Upper lobe of left lung (tissue), 6 donors: ENCODE measurements around the gene TRIP12. TPM values are rescaled to one million over a fixed set of nuclear protein-coding genes. Genes with fewer than 3 reads are reported as not detected.

Experiments used
- ATAC-seq, 2 donors: fragments of 200-7000 bp; cut with Tn5 transposase; one replicate each; pipeline ENCODE4 v1.9.1; 2022; ENCODE audit warnings: mild to moderate bottlenecking in 2 of 2, moderate library complexity in 2 of 2; ENCODE audit not compliant: low FRiP score in 2 of 2
- DNase-seq, 2 donors: peaks; one replicate each; pipeline ENCODE4 v3.0.0-alpha.2; 2019 to 2020
- H3K27ac ChIP-seq, 4 donors: fragments of 200-600 bp; sonication (generic); one replicate each; pipeline ENCODE4 v1.5.1; 2016 to 2019
- H3K27me3 ChIP-seq, 4 donors: fragments of 200-600 bp; sonication (generic); one replicate each; pipeline ENCODE4 v1.5.1; 2017 to 2019
- H3K36me3 ChIP-seq, 4 donors: fragments of 200-600 bp; sonication (generic); one replicate each; pipeline ENCODE4 v1.5.1; 2016 to 2019
- H3K4me1 ChIP-seq, 4 donors: fragments of 200-600 bp; sonication (generic); one replicate each; pipeline ENCODE4 v1.5.1; 2018 to 2019
- H3K4me3 ChIP-seq, 4 donors: fragments of 200-600 bp; sonication (generic); one replicate each; pipeline ENCODE4 v1.5.1; 2017 to 2019; ENCODE audit warnings: mild to moderate bottlenecking in 2 of 4, moderate library complexity in 1 of 4
- H3K9me3 ChIP-seq, 4 donors: fragments of 200-600 bp; sonication (generic); one replicate each; pipeline ENCODE4 v1.5.1; 2018 to 2019
- EP300 ChIP-seq, 4 donors: sonication (generic); formaldehyde crosslinking; IDR thresholded peaks; one replicate each; pipeline ENCODE4 v1.5.1; 2017; ENCODE audit warnings: antibody characterized with exemption in 4 of 4, control low read depth in 2 of 4
- POLR2A ChIP-seq, 4 donors: fragments of 450-650 bp; IDR thresholded peaks; one replicate each; pipeline ENCODE4 v1.5.1; 2016 to 2017; ENCODE audit warnings: antibody characterized with exemption in 4 of 4, mild to moderate bottlenecking in 2 of 4
- POLR2AphosphoS5 ChIP-seq, 2 donors: sonication (generic); formaldehyde crosslinking; IDR thresholded peaks; one replicate each; pipeline ENCODE4 v1.5.1; 2017; ENCODE audit warnings: antibody characterized with exemption in 2 of 2
- WGBS, 2 donors: methylation state at CpG; one replicate each; pipeline ENCODE4 v1.1.5; 2017 to 2018; 5-methylcytosine and 5-hydroxymethylcytosine counted together
- small RNA-seq, 4 donors: library from RNA; depleted of rRNA; stranded (forward); fragments of <200 nt; gene quantifications; one replicate each; pipeline ENCODE3, GENCODE V24; 2016
- total RNA-seq, 6 donors: library from RNA; depleted of rRNA in 4 of 6; stranded (reverse); fragments of >200 nt in 4 of 6; gene quantifications; one replicate each; pipeline versions ENCODE4 v1.1.0 to v1.2.1, GENCODE V29; 2016 to 2021
- TF ChIP-seq, protein P1 (sequence below), 6 experiments: fragments of 450-650 bp in 4 of 6; fragments of 200-600 bp in 2 of 6; sonication (generic) in 2 of 6; IDR thresholded peaks; one replicate each; pipeline ENCODE4 v1.5.1; 2016 to 2019; ENCODE audit warnings: antibody characterized with exemption in 6 of 6
- donor health status: DM: no; HTN: no; CAD: no; lungs with moderate emphysema.
- donor health status: DM: no; HTN: yes; CAD: no; lungs with severe emphysema.

TRIP12 gene
- total RNA-seq, 6 donors from 2014 or later, result 164 to 202 (median 180) TPM

DNA sequence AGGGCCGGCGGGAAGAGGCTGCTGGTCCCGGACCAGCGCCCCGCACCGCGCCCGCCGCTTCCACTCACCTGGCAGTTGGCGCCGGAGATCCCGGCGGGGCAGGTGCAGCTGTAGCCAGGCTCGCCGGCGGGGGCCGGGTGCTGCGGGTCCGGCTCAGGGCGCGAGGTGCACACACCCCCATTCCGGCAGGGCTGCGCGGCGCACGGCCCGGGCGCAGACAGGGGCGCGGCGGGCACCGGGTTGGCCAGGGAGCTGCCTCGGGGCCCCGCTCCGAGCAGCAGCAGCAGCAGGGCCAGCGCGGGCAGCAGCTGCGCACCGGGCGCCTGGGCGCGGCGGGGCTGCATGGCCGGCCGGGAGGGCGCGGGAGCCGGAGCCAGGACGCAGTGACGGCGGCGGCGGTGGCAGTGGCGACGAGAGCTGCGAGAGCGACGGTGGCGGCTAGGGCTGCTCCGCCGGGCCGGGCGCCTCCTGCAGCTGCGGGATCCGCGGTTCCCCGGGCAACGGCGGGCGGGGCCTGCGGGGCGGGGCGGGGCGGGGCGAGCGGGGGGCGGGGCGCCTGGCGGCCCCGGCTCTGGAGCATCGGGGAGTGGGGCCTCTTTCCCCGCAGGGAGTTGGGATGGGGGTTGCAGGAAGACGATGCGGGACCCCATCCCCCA lies 207.6 kb downstream of the TRIP12 start, which contains the start of gene DNER:
Gene DNER, minus strand, starts transcription at position 476 of the 656 bp plus-strand sequence. Its CDS starts 132 bp downstream, at position 344.
- TF ChIP-seq, protein P1, sequence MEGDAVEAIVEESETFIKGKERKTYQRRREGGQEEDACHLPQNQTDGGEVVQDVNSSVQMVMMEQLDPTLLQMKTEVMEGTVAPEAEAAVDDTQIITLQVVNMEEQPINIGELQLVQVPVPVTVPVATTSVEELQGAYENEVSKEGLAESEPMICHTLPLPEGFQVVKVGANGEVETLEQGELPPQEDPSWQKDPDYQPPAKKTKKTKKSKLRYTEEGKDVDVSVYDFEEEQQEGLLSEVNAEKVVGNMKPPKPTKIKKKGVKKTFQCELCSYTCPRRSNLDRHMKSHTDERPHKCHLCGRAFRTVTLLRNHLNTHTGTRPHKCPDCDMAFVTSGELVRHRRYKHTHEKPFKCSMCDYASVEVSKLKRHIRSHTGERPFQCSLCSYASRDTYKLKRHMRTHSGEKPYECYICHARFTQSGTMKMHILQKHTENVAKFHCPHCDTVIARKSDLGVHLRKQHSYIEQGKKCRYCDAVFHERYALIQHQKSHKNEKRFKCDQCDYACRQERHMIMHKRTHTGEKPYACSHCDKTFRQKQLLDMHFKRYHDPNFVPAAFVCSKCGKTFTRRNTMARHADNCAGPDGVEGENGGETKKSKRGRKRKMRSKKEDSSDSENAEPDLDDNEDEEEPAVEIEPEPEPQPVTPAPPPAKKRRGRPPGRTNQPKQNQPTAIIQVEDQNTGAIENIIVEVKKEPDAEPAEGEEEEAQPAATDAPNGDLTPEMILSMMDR (IDR thresholded peaks at IDR 0.05), result no peak
- TF ChIP-seq POLR2AphosphoS5 (IDR thresholded peaks at IDR 0.05), result no peak
- TF ChIP-seq POLR2A (IDR thresholded peaks at IDR 0.05), result no peak
- no peak for TF ChIP-seq EP300 (IDR thresholded peaks at IDR 0.05)
- H3K27ac ChIP-seq, result no peak within 1 kb of the TSS
- no peaks in the 10 kb centered on the region for H3K36me3 ChIP-seq
- H3K9me3 ChIP-seq, result no peaks in the 10 kb centered on the region
- ATAC-seq (peak in 1 of 2 donors; percentile 42), DNase-seq (peak in 1 of 2 donors; percentile 87)
- peak within 1 kb of the TSS in 3 of 4 donors; percentile 40 to 45 (median 40) for H3K4me3 ChIP-seq
- 2% methylated on average over 14 to 33 of the region's 84 CpGs for WGBS, 2 donors
- peaks cover 0 to 36% (median 21%) of the 10 kb centered on the region in 4 donors for H3K27me3 ChIP-seq
- H3K4me1 ChIP-seq, result peaks cover 15 to 24% (median 21%) of the 10 kb centered on the region in 4 donors

Small RNAs within 50 kb of the gene (small RNA-seq; reads per million reads assigned to genes)
- 0 to 0.07 (median 0) reads per million in 4 donors for gene RNU6-613P
- gene RNU6-964P, result 0 reads per million in 4 donors

Other genes with a start within 250 kb of the TRIP12 start
- 1 to 10 TPM in 3 of 6 donors, under 1 TPM in 3; 0.31 to 2.1 (median 0.98) TPM for gene DNER, start 207.5 kb downstream of the TRIP12 start, total RNA-seq
- 10 to 100 TPM in 1 of 6 donors, 1 to 10 TPM in 5; 2.4 to 13.8 (median 4.5) TPM for gene FBXO36, start 494 bp upstream of the TRIP12 start, total RNA-seq
- gene SLC16A14, start 146.9 kb upstream of the TRIP12 start, total RNA-seq, result 1 to 10 TPM in 3 of 6 donors, under 1 TPM in 2, not detected in 1; 0.55 to 5.5 (median 1.6) TPM